T-helper 9 cell (primary cell): ENCODE results near the gene ELOF1.

Experiments
- DNase-seq: peaks from one replicate; pipeline ENCODE4 v3.0.0-alpha.2; 2020

ELOF1 gene

GRCh38 chr19:11534538-11534937, 24.5 kb downstream of the ELOF1 start:
- no peak for DNase-seq

DNA sequence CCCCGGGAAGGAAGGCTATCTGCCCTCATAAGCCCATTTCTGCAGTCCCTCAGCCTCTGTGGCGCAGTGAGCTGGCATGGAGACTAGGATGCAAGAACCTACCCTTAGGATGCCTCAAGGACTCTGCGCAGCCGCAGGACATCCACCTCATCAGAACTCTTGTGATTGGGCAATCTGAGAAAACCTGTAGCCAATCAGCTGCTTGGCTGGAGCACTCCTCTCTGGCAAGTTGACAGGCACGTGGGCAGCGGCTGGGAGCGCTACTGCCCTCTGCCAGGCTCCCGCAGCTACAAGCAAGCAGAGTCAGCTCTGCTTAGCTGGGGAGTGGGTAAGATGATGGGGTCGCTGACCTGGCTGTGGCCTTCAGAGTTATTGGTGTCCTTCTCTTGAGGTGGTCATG, 28.6 kb downstream of the ELOF1 start:
- DNase-seq, result no peak

DNA sequence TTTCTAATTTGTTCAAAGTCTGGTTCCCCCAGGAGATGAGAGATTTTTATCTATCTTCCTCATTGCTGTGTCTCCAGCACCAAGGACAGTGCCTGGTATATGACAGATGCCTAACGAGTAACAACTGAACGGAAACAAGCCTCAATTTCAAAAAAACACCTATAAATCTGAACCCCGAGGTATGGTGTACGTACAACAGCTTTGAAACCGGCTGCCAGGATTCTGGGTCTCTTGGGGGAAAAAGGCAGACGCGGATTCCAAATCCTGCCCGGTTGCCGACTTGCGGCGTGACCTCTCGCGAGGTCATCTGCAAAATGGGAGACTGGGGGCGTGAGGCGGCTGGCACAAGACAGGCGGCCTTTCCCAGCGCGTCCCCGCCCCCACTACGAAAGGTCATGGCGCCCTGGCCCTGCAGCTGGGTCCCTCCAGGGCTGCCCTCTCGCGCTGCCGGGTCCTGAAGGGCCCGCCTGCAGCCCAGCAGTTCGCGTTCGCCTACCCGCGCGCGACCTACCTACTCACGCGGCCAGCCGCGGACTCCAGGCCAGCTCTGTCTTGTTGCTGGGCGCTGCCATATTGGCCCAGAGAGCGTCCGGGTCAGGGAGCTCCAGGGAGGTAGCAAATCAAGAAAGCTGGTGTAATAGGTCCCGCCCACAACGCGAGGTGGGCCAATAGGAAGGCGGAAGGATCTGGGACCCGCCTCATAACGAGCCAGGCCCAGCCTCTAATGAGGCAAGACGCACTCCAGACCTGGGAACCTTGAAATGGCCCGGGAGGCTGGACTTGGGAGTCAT, 30.3 kb downstream of the ELOF1 start, which contains the start of gene ECSIT:
TSS of gene ECSIT (minus strand) at position 584 of the 791 bp plus-strand sequence. CDS start 9,964 bp downstream, outside the sequence.
- peak; percentile 81 for DNase-seq

DNA sequence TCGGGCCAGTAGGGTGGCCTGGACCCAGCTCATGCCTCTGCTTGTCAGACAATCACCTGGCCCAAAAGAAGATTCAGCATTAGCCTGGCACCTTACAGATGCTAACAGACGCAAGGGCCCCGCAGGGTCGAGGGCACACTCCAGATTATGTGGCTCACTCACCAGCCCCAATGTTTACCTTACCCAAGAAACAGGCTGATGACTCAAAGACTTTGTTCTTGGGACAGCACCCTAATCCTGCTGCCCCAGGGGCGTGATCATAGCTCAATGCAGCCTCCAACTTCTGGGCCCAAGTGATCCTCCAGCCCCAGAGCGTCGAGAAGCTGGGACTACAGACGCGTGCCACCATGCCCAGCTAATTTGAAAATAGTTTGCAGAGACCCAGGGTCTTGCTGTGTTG, 39.9 kb downstream of the ELOF1 start:
- no peak for DNase-seq

- no peak for DNase-seq
Observed at GRCh38 chr19:11513946-11514345, 45.1 kb downstream of the ELOF1 start.

GRCh38 chr19:11510444-11510843, 48.6 kb downstream of the ELOF1 start:
- DNase-seq, result no peak

DNA sequence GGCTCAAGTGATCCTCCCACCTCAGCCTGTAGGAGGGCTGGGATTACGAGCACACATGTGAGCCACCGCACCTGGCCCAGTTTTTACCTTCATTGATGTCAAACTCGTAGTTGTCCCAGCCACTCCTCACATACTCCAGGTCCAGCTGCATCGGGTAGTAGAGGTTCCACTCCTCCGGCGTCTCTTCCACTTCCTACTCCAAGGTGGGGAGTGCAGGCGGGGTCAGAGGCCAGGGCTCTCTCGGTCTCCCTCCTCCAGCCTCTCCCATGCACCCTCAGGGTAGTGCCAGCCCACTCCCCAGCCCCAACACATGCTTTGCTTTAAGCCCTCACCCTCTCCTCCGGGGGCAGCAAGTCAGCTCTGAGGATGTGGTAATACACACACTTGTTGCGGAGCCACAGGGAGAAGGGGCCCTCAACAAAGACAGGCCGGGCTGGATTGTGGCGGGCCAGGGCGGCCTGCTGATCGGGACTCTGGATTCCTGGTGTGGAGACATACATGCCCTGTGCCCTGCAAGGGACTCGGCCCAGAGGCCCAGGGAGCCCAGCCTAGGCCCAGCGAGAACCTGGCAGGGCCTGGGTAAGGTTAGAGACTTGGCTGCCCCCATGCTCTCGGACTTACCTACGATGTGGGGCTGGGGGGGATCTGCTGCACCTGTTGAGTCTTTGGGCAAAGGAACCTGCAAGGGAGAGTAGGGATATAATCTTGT, 51.5 kb downstream of the ELOF1 start:
- DNase-seq, result no peak

GRCh38 chr19:11506967-11507366, 52.1 kb downstream of the ELOF1 start:
- DNase-seq, result no peak

GRCh38 chr19:11506101-11506555, 52.9 kb downstream of the ELOF1 start:
- no peak for DNase-seq

DNA sequence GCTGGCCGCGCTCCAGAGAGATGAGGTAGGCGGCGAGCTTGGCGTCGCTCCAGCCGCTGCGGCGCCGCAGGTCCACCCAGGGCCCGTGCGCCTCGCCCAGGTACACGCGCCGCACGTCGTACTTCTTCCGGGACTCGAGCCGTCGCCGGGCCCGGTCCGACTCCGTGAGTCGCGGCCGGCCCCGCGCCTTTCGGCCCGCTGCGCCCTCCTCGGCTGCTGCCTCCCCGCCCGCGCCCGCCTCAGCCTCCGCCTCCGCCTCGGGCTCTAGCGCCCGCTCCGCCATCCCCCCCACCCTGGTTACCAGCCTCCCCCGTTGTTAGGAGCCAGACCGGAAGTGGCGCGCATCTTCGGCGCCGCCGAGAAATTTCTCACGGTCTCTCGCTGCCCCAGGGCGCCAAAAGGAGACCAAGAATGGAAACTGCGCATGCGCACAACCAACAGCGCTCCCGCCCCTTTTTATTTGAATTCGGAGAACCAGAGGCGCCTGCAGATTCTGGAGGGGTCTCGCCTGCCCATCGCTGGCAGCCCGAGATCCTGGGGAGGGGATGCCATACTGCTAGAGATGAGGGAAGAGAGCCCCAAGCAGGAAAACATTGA, 53.4 kb downstream of the ELOF1 start, which contains the start of gene ZNF653:
TSS of gene ZNF653 (minus strand) at position 336 of the 597 bp plus-strand sequence. CDS start at position 283, 53 bp downstream.
- peak; percentile 88 for DNase-seq

- DNase-seq, result peak; percentile 94
Observed at GRCh38 chr19:11505032-11505503, 54.0 kb downstream of the ELOF1 start.

GRCh38 chr19:11504502-11505031, 54.5 kb downstream of the ELOF1 start:
- no peak for DNase-seq
